OCI-LY1 (cell line): ENCODE measurements around the gene SLC25A25.

Source experiments
- EZH2 ChIP-seq: fragments of 200-600 bp; sonication (generic), shearing (Covaris generic); IDR thresholded peaks from 2 replicates; pipeline ENCODE4 v1.8.0; 2017; ENCODE audit warnings: borderline replicate concordance, mixed run types, mild to moderate bottlenecking, antibody characterized with exemption, low read length, moderate library complexity, mixed read lengths
- TF ChIP-seq, protein P1 (sequence below): fragments of 200-600 bp; sonication (generic), shearing (Covaris generic); IDR thresholded peaks from 2 replicates; pipeline ENCODE4 v1.5.1; 2017; ENCODE audit warnings: mild to moderate bottlenecking, antibody characterized with exemption, low read length, moderate library complexity, mixed read lengths

DNA sequence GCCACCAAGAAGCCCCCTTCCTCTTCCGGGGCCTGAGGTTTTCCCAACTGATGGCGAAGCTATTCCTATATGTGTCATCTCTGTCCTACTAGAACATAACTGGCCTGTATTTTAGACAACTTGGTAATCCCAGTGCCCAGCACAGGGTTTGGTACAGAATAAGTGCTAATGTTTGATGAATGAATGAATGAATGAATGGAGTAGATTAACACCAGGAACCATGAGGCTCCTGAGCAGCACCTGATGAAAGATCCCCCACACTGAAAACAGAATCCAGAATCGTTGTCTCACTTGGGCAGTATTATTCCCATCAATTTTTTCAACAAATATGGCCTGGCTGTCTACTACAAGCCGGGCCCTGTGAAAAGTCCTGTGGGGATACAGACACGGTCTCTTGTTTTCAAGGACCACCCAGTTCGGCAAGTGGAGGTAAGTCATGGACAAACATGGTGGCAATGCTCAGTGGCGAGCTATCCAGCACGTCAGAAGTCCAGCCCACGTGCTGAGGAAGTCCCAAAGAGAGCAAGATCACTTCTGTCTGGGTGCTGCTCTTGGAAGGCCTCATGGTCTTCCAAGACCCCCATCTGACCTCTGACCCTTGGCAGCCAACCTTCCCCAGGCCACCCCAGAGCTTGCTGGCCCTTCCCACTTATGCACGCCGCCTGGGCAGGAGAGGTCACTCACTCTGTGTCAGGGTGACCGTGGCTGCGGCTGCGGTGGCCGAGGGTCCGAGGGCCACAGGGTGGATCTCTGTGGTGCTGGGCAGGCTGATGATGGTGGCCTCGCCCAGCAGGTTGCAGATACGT is 1.9 kb upstream of the SLC25A25 start:
- TF ChIP-seq, protein P1, sequence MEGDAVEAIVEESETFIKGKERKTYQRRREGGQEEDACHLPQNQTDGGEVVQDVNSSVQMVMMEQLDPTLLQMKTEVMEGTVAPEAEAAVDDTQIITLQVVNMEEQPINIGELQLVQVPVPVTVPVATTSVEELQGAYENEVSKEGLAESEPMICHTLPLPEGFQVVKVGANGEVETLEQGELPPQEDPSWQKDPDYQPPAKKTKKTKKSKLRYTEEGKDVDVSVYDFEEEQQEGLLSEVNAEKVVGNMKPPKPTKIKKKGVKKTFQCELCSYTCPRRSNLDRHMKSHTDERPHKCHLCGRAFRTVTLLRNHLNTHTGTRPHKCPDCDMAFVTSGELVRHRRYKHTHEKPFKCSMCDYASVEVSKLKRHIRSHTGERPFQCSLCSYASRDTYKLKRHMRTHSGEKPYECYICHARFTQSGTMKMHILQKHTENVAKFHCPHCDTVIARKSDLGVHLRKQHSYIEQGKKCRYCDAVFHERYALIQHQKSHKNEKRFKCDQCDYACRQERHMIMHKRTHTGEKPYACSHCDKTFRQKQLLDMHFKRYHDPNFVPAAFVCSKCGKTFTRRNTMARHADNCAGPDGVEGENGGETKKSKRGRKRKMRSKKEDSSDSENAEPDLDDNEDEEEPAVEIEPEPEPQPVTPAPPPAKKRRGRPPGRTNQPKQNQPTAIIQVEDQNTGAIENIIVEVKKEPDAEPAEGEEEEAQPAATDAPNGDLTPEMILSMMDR = no peak
- no peak for TF ChIP-seq EZH2
